NCI-H526 treated with DMSO at 0.1 percent for 48 hours (cell line): Measurements from ENCODE around the gene ANKH.
"Not testable (repeated sequence)": the region's sequence is repeated elsewhere in the genome, so short reads cannot be mapped to it uniquely, and the experiment has no call there.

Experiments
- DNase-seq: peaks from one replicate; lab custom pipeline; 2025; lab: John Stamatoyannopoulos, UW

The ANKH gene

GRCh38 chr5:14882658-14883580 is 11.3 kb upstream of the ANKH start:
- DNase-seq: no peak

DNA sequence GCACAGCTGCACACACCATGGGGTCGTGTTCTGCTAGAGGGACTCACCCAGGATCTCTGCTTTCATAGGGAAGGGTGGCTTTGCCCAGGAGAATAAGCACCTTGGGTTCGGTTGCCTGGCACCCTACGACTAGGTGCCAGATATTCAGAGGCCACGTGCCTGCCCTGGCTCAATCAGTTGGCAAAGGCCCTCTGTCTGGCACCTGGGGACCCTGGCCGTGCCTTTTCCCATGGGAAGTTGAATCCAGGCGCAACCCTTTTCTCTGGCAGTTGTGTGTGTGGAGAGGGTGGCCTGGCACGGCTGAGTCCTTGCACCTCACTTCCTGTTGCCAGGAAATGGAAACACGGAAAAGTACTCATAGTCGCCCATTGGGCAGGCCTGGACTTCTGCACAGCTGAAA is 10.2 kb upstream of the ANKH start:
- DNase-seq: no peak

GRCh38 chr5:14880688-14881087 is 9.1 kb upstream of the ANKH start:
- DNase-seq: no peak

DNA sequence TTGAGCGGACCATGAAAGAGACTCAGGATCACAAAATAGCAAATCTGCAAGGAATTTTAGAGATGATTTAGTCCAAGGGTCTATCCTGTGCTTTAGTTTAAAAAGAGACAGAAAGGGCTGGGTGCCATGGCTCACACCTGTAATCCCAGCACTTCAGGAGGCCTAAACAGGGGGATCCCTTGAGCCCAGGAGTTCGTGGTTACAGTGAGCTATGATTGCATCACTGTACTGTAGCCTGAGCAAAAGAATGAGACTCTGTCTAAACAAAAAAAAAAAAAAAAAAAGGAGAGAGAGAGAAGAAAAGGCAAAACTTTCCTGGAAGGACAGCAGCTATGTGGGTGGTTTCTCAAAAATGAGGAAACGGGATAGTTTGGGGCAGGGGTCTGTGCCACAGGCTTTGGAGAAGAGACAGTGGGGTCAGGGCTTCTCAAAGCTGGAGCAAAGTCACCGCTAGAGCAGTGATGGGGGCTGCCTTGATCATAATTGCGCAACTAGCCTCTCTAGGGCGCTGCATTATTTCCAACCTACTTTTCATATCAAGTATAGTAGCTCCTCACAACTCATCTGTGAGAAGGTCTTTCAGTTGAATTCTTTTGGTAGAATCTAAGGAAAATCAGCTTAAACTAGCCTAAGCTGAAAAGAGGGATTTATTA is 8.5 kb upstream of the ANKH start:
- DNase-seq: no peak

DNA sequence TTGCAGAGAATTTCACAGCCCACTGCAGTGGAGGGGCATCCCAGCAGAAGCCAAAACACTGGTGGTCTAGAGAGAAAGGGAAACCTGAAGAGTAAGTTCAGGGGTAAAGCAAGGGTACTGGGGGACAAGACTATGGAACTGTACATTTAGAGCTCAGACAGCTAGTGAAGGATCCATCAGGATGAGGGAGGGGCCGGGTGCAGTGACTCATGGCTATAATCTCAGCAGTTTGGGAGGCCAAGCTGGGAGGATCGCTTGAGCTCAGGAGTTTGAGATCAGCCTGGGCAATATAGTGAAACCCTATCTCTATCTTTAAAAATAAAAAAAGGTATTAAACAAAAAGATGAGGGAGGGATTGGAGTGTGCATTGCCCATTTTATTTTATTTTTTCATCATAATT is 7.8 kb upstream of the ANKH start:
- DNase-seq: no peak

GRCh38 chr5:14878192-14878591 is 6.6 kb upstream of the ANKH start:
- not testable (repeated sequence) for DNase-seq

DNA sequence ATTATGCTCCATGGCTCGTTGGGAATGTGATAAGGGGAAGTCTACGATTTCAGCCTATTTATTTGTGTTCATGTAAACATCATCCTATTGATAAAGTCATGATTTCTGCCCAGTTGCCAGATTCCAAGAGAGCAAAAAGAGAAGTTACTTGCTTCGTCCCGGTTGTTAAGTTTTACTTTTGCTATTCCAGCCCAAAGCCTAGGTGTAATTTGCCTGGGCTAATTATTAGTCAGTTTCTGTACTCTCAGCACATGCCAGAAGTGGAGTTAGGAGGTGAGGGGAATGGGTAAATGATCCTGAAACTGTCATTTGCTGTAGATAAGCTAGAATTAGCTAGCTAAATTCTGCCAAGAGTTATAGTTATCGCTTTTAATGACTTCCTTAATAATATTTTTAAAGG is 4.5 kb upstream of the ANKH start:
- DNase-seq: no peak

DNA sequence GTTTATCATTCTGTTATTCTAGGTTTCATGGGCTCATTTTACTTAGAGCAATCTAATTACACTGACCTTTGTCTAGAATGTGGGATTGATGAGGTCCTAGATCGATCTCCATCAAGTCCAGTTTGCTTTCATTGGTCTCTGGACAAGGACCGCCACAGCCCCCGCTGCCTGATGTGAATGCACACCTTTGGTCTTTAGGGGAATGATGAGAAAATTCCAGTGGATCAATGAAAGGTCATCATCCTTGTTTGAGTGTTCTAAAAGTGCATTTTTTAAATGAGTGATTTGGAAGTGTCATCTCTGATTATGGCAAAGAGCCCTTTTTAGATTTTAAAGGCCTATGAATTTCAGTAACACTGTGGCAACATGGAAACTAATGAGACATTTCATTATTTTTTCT is 2.2 kb upstream of the ANKH start:
- no peak for DNase-seq

GRCh38 chr5:14873093-14873492 is 1.5 kb upstream of the ANKH start:
- no peak for DNase-seq

GRCh38 chr5:14872070-14872989 is 752 bp upstream of the ANKH start:
- peak; percentile 10 for DNase-seq

GRCh38 chr5:14870337-14871213 is 1.0 kb downstream of the ANKH start:
- peak; percentile 19 for DNase-seq

DNA sequence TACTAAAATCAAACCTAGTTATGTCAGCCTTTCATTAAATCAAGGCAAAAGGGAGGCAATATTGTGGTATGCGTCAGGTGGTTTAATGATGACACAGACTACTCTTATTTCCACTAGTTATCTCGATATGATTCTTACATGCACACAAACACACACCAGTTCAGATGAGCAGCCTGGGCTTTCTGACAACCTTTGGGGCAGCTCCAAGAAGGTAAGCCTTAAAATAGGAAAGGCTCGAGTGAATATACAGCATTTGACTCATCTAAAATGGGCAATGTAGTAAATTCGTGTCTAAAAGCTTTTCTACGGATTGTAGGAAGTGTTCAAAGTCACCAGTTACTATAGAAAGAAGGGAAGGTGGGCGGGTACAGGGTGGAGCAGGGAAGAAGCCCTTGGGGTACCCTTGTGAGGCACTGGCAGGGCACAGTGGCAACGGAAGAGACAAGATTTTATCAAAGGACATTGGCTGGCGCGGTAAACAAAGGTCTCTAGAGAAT is 1.9 kb downstream of the ANKH start:
- DNase-seq: peak; percentile 23

DNA sequence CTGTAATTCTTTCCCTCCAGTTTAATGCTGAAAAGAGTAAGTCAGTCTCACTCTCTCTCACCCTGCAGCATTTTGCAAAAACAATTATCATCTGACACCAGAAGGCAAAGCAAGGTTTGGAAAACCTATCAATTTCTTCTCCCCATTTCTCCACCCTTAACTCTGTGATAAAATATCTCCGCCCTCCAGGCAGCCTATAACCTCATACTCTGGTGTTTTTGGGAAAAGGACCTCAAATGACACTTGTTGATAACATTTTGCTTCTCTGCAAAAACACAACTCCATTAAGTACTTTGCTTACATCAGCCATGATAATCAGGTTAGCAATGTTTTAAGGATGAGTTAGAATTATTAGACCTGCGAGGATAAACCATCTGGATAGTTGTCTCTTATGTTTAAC is 2.3 kb downstream of the ANKH start:
- DNase-seq: no peak

GRCh38 chr5:14868771-14869170 is 2.8 kb downstream of the ANKH start:
- peak; percentile 5 for DNase-seq

- no peak for DNase-seq
Measured at GRCh38 chr5:14864181-14864812, 7.3 kb downstream of the ANKH start.

GRCh38 chr5:14863105-14863504 is 8.5 kb downstream of the ANKH start:
- DNase-seq: no peak

DNA sequence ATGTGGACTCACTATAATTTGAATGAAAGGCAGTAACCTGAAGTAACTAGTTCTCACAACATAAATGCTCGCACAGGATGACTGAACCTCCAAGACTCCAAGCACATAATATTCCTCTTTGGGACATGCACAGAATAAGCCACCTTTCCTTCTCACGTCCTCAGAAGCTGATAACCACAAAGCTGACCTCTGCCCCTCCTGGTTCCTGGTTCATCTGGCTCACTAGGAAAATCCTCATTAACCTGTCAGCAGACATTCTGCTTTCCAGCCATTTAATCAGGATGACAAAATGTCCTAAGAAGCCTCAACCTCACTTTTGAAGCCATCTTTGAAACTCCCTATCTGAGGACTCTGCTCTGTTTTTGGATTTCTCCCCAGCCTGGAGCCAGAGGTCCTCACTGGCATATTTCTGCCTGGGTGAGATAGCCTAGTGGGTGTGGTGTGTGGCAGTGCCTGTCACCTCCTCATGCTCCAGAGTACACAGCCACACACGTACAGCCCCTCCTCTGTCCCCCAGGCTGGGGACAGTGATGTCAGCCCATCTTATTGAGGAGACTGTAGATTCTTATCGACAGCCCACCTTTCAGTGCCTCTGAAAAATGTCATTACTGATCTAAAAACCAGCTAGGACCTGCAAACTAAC is 10.3 kb downstream of the ANKH start:
- no peak for DNase-seq

DNA sequence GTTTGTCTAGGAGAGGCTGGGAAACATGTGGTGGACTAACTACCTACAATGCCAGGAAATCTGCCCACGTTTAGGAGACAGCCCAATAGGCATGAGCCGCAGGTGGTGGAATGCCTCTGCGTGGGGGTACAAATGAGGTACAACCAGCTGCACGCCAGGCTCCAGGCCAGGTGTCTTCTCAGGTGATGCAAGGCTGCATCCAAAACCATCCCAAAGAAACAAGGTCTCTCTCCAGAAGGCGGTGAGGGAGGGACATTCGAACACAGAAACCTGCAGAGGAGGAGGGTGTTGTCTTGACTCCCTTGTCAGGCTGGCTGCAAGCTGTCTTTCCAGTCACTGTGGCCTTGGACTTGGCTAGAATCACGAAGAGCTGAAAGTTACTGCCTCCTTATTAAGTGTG is 11.6 kb downstream of the ANKH start:
- DNase-seq: no peak

DNA sequence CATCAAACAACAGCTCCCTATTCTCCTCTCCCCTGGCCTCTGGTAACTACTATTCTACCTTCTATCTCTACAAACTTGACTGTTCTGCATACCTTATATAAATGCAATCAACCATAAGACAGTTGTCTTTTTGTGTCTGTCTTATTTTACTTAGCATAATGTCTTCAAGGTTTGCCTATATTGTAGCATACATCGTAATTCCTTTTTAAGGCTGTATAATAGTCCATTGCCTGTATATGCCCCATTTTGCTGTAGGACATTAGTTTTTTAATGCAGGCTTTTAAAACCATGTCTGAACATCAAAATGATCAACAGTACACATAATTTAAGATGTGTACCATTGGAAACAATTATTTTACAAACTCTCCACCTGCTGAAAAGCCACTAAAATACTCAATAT is 12.4 kb downstream of the ANKH start:
- DNase-seq: no peak

GRCh38 chr5:14855366-14855765 is 16.2 kb downstream of the ANKH start:
- DNase-seq: no peak
